ENCODE results near the gene SLC14A1. TPM values are rescaled to one million over a fixed set of nuclear protein-coding genes. Genes with fewer than 3 reads are reported as not detected.

The SLC14A1 gene
- total RNA-seq, 4 donors from 2014 or later, result 1.1 to 8.2 (median 7.1) TPM

- no peak overlapping the region for H3K4me3 ChIP-seq
- in situ Hi-C loops (cut with MboI; ENCODE audit: low sequenced_read_pairs in 4 of 4), result loop anchor here in 1 of 4 donors (25.0 kb wide), 1 partner anchor 94 kb away; no protein-coding TSS in a partner anchor
- DNase-seq (no peak), ATAC-seq (no peak)
- H3K9me3 ChIP-seq, result no peaks in the 10 kb centered on the region
- no peak for TF ChIP-seq POLR2A (IDR thresholded peaks at IDR 0.05)
- TF ChIP-seq CTCF (IDR thresholded peaks at IDR 0.05 in 4 of 5, conservative IDR thresholded peaks at IDR 0.05 in 1 of 5), result no peak
- H3K36me3 ChIP-seq, result no peaks in the 10 kb centered on the region
- H3K4me1 ChIP-seq, result no peaks in the 10 kb centered on the region
- H3K27me3 ChIP-seq, result no peaks in the 10 kb centered on the region
- no peak overlapping the region for H3K27ac ChIP-seq
- intact Hi-C loops (cut with DNase I; ENCODE audit: low total_unique reads), result no loop called here
These were observed 7.7 kb downstream of the SLC14A1 start for GRCh38 chr18:45731716-45732115.

- intact Hi-C loops (cut with DNase I; ENCODE audit: low total_unique reads), result no loop called here
- in situ Hi-C loops (cut with MboI; ENCODE audit: low sequenced_read_pairs in 4 of 4), result loop anchor here in 1 of 4 donors (25.0 kb wide), 1 partner anchor 96 kb away; no protein-coding TSS in a partner anchor
- DNase-seq, result no peak
These were observed 9.6 kb downstream of the SLC14A1 start for GRCh38 chr18:45733535-45733934.

GRCh38 chr18:45734505-45734904, 10.5 kb downstream of the SLC14A1 start:
- no peak for DNase-seq
- Histone ChIP-seq H3K36me3 (no peaks in the 10 kb centered on the region), H3K4me1 (no peaks in the 10 kb centered on the region), H3K27ac (no peak overlapping the region), H3K27me3 (peaks cover 0 to under 1% (median 0%) of the 10 kb centered on the region in 3 donors), H3K9me3 (no peaks in the 10 kb centered on the region), H3K4me3 (no peak overlapping the region)
- ATAC-seq, result no peak
- TF ChIP-seq POLR2A (IDR thresholded peaks at IDR 0.05) (no peak), CTCF (IDR thresholded peaks at IDR 0.05 in 4 of 5, conservative IDR thresholded peaks at IDR 0.05 in 1 of 5) (no peak)
- in situ Hi-C loops (cut with MboI; ENCODE audit: low sequenced_read_pairs in 4 of 4), result loop anchor here in 1 of 4 donors (25.0 kb wide), 1 partner anchor 97 kb away; no protein-coding TSS in a partner anchor
- intact Hi-C loops (cut with DNase I; ENCODE audit: low total_unique reads), result no loop called here

More at GRCh38 chr18:45733535-45733934, 9.6 kb downstream of the SLC14A1 start:
- Histone ChIP-seq H3K4me3 (no peak overlapping the region), H3K27me3 (no peaks in the 10 kb centered on the region), H3K4me1 (no peaks in the 10 kb centered on the region), H3K9me3 (no peaks in the 10 kb centered on the region), H3K27ac (no peak overlapping the region), H3K36me3 (no peaks in the 10 kb centered on the region)
- no peak for TF ChIP-seq POLR2A (IDR thresholded peaks at IDR 0.05)
- TF ChIP-seq CTCF (IDR thresholded peaks at IDR 0.05 in 4 of 5, conservative IDR thresholded peaks at IDR 0.05 in 1 of 5), result no peak
- ATAC-seq, result no peak

GRCh38 chr18:45734944-45735343, 11.0 kb downstream of the SLC14A1 start:
- ATAC-seq, result no peak

More at GRCh38 chr18:45734944-45735343, 11.0 kb downstream of the SLC14A1 start:
- H3K27me3 ChIP-seq, result peaks cover 0 to 4% (median 0%) of the 10 kb centered on the region in 3 donors
- H3K9me3 ChIP-seq, result no peaks in the 10 kb centered on the region
- no peak overlapping the region for H3K4me3 ChIP-seq
- TF ChIP-seq CTCF (IDR thresholded peaks at IDR 0.05 in 4 of 5, conservative IDR thresholded peaks at IDR 0.05 in 1 of 5), result no peak
- no peak for TF ChIP-seq POLR2A (IDR thresholded peaks at IDR 0.05)
- H3K36me3 ChIP-seq, result no peaks in the 10 kb centered on the region
- no peak overlapping the region for H3K27ac ChIP-seq
- intact Hi-C loops (cut with DNase I; ENCODE audit: low total_unique reads) (no loop called here), in situ Hi-C loops (cut with MboI; ENCODE audit: low sequenced_read_pairs in 4 of 4) (loop anchor here in 1 of 4 donors (25.0 kb wide), 1 partner anchor 98 kb away; no protein-coding TSS in a partner anchor)
- DNase-seq, result no peak
- no peaks in the 10 kb centered on the region for H3K4me1 ChIP-seq
